Measurements from ENCODE around the gene PCDHB9.
"Not testable (repeated sequence)": the region's sequence is repeated elsewhere in the genome, so short reads cannot be mapped to it uniquely, and the experiment has no call there.

The PCDHB9 gene

GRCh38 chr5:141188682-141189081, 1.7 kb downstream of the PCDHB9 start:
- not testable (repeated sequence) for DNase-seq (ENCODE audit: low read depth)

DNA sequence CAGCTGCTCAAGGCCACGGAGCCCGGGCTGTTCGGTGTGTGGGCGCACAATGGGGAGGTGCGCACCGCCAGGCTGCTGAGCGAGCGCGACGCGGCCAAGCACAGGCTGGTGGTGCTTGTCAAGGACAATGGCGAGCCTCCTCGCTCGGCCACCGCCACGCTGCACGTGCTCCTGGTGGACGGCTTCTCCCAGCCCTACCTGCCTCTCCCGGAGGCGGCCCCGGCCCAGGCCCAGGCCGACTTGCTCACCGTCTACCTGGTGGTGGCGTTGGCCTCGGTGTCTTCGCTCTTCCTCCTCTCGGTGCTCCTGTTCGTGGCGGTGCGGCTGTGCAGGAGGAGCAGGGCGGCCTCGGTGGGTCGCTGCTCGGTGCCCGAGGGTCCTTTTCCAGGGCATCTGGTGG, 2.2 kb downstream of the PCDHB9 start:
- not testable (repeated sequence) for DNase-seq (ENCODE audit: low read depth)

- peak; percentile 15 for DNase-seq (ENCODE audit: low read depth)
These were observed 5.3 kb downstream of the PCDHB9 start, which contains the start of gene PCDHB10 for GRCh38 chr5:141192110-141192725. TSS of gene PCDHB10 (plus strand) at chr5:141192353. CDS start at chr5:141192553, 200 bp downstream.

DNA sequence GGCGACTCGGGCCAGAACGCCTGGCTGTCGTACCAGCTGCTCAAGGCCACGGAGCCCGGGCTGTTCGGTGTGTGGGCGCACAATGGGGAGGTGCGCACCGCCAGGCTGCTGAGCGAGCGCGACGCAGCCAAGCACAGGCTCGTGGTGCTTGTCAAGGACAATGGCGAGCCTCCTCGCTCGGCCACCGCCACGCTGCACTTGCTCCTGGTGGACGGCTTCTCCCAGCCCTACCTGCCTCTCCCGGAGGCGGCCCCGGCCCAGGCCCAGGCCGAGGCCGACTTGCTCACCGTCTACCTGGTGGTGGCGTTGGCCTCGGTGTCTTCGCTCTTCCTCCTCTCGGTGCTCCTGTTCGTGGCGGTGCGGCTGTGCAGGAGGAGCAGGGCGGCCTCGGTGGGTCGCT, 7.4 kb downstream of the PCDHB9 start:
- DNase-seq (ENCODE audit: low read depth): not testable (repeated sequence)

GRCh38 chr5:141196363-141196762, 9.4 kb downstream of the PCDHB9 start:
- DNase-seq (ENCODE audit: low read depth): no peak

DNA sequence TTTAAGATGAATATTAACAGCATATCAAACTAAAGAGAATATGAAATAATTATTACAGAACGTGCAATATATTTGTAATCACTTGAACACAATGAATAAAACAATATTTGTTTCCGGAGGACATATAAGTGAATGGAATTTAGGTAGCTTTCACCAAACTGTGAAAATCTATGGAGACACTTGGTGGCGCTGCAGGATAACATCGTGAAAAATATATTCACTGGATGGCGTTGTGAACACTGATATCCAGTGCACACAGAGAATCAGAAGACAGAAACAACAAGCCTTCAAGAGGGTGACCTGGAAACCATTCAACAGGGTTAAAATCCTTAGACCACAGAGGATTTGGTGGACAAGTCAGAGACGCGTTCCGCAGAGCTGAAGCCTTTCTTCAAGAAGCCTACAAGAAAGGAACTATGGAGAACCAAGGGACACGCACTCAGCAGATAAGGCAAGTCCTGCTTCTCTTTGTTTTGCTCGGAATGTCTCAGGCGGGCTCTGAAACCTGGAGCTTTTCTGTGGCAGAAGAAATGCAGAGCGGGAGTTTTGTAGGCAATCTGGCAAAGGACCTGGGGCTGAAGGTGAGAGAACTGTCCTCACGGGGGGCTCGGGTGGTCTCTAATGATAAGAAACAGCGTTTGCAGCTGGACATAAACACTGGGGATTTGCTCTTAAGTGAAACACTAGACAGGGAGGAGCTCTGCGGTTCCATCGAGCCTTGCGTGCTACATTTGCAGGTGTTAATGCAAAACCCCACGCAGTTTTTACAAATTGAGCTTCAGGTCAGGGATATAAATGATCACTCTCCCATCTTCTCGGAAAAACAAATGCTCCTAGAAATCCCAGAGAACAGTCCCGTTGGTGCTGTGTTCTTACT, 12.6 kb downstream of the PCDHB9 start, which contains the start of gene PCDHB11:
PCDHB11 (plus strand) TSS at position 269 of the 877 bp plus-strand sequence; CDS start at position 417, 148 bp downstream.
- no peak for DNase-seq (ENCODE audit: low read depth)

- not testable (repeated sequence) for DNase-seq (ENCODE audit: low read depth)
These were observed 14.2 kb downstream of the PCDHB9 start for GRCh38 chr5:141201126-141201525.

- DNase-seq (ENCODE audit: low read depth): not testable (repeated sequence)
These were observed 14.7 kb downstream of the PCDHB9 start for GRCh38 chr5:141201646-141202045.

DNA sequence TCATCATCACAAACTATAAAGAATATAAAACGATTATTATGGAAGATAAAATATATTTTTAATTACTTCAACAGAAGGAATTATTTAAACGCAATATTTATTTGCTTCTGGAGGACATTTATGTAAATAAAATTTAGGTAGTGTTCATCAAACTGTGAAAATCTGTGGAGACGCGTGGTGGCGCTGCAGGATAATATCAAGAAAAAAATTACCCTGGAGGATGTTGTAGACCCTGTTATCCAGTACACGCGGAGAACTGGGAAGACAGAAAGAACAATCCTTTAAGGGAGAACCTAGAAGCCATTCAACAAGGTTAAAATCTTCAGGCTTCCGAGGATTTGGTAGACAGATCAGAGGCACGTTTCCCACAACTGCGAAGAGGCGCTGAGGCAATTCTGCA, 21.5 kb downstream of the PCDHB9 start, which contains the start of gene PCDHB12:
PCDHB12 (plus strand) TSS at position 242 of the 400 bp plus-strand sequence. CDS start 189 bp downstream, outside the sequence.
- DNase-seq (ENCODE audit: low read depth): no peak

DNA sequence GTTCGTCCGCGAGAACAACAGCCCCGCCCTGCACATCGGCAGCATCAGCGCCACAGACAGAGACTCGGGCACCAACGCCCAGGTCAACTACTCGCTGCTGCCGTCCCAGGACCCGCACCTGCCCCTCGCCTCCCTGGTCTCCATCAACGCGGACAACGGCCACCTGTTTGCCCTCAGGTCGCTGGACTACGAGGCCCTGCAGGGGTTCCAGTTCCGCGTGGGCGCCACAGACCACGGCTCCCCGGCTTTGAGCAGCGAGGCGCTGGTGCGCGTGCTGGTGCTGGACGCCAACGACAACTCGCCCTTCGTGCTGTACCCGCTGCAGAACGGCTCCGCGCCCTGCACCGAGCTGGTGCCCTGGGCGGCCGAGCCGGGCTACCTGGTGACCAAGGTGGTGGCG, 23.3 kb downstream of the PCDHB9 start:
- DNase-seq (ENCODE audit: low read depth): not testable (repeated sequence)

- not testable (repeated sequence) for DNase-seq (ENCODE audit: low read depth)
These were observed 23.9 kb downstream of the PCDHB9 start for GRCh38 chr5:141210849-141211248.

DNA sequence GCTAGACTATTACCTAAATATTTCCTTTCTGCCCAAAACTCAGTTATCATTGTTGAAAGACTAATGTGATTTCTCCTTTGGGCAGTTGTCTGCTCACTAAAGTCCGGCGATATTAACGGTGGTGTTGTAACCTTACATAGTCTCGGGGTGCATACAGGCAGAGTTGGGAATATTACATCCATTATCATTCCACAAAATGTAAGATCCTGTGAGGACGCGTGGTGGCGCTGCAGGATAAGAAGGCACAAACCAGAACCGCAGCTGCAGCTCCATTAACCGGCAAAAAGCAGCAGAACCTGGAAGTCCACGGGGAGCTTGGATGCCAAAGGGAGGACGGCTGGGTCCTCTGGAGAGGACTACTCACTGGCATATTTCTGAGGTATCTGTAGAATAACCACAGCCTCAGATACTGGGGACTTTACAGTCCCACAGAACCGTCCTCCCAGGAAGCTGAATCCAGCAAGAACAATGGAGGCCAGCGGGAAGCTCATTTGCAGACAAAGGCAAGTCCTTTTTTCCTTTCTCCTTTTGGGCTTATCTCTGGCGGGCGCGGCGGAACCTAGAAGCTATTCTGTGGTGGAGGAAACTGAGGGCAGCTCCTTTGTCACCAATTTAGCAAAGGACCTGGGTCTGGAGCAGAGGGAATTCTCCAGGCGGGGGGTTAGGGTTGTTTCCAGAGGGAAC, 26.8 kb downstream of the PCDHB9 start, which contains the start of gene PCDHB13:
PCDHB13 (plus strand) TSS at position 264 of the 684 bp plus-strand sequence; CDS start at position 469, 205 bp downstream.
- DNase-seq (ENCODE audit: low read depth): peak; percentile 25

GRCh38 chr5:141214583-141214982, 27.6 kb downstream of the PCDHB9 start:
- not testable (repeated sequence) for DNase-seq (ENCODE audit: low read depth)

DNA sequence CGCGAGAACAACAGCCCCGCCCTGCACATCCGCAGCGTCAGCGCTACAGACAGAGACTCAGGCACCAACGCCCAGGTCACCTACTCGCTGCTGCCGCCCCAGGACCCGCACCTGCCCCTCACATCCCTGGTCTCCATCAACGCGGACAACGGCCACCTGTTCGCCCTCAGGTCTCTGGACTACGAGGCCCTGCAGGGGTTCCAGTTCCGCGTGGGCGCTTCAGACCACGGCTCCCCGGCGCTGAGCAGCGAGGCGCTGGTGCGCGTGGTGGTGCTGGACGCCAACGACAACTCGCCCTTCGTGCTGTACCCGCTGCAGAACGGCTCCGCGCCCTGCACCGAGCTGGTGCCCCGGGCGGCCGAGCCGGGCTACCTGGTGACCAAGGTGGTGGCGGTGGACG, 28.5 kb downstream of the PCDHB9 start:
- DNase-seq (ENCODE audit: low read depth): not testable (repeated sequence)

DNA sequence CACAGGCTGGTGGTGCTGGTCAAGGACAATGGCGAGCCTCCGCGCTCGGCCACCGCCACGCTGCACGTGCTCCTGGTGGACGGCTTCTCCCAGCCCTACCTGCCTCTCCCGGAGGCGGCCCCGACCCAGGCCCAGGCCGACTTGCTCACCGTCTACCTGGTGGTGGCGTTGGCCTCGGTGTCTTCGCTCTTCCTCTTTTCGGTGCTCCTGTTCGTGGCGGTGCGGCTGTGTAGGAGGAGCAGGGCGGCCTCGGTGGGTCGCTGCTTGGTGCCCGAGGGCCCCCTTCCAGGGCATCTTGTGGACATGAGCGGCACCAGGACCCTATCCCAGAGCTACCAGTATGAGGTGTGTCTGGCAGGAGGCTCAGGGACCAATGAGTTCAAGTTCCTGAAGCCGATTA, 29.1 kb downstream of the PCDHB9 start:
- not testable (repeated sequence) for DNase-seq (ENCODE audit: low read depth)

- peak; percentile 28 for DNase-seq (ENCODE audit: low read depth)
These were observed 36.3 kb downstream of the PCDHB9 start, which contains the start of gene PCDHB14 for GRCh38 chr5:141223112-141223783. TSS of gene PCDHB14 (plus strand) at chr5:141223343. CDS start at chr5:141223506, 163 bp downstream.

DNA sequence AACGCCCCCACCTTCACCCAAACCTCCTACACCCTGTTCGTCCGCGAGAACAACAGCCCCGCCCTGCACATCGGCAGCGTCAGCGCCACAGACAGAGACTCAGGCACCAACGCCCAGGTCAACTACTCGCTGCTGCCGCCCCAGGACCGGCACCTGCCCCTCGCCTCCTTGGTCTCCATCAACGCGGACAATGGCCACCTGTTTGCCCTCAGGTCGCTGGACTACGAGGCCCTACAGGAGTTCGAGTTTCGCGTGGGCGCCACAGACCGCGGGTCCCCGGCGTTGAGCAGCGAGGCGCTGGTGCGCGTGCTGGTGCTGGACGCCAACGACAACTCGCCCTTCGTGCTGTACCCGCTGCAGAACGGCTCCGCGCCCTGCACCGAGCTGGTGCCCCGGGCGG, 37.9 kb downstream of the PCDHB9 start:
- not testable (repeated sequence) for DNase-seq (ENCODE audit: low read depth)

- DNase-seq (ENCODE audit: low read depth): not testable (repeated sequence)
These were observed 38.5 kb downstream of the PCDHB9 start for GRCh38 chr5:141225421-141225820.

- DNase-seq (ENCODE audit: low read depth): no peak
These were observed 47.2 kb downstream of the PCDHB9 start for GRCh38 chr5:141234109-141234667.

- DNase-seq (ENCODE audit: low read depth): not testable (repeated sequence)
These were observed 49.0 kb downstream of the PCDHB9 start for GRCh38 chr5:141235922-141236321.
